ENCODE measurements around the gene EFHC1. TPM values are rescaled to one million over a fixed set of nuclear protein-coding genes. Genes with fewer than 3 reads are reported as not detected.

EFHC1 gene
- total and polyA plus RNA-seq, 2 experiments from 2014 or later = 17.4 to 18.3 TPM

- no peaks in the 10 kb centered on the region for H3K9me2 ChIP-seq (replicated peaks; ENCODE audit: insufficient read depth)
- H3K4me3 ChIP-seq = no peak overlapping the region
- no peaks in the 10 kb centered on the region for H3K9me3 ChIP-seq (ENCODE audit: low read depth)
- H3K4me1 ChIP-seq (ENCODE audit: insufficient read depth) = peaks cover 71% of the 10 kb centered on the region
- H4K20me1 ChIP-seq (ENCODE audit: insufficient read depth, poor library complexity, severe bottlenecking) = peaks cover 11% of the 10 kb centered on the region
- no peaks in the 10 kb centered on the region for H3K27me3 ChIP-seq
- WGBS (ENCODE audit: low lambda C conversion rate, missing lambda C conversion rate) = 51% methylated on average over 8 of the region's 8 CpGs
- TF ChIP-seq CTCF (IDR thresholded peaks at IDR 0.05; ENCODE audit: poor library complexity) (no peak), EZH2phosphoT487 (IDR thresholded peaks at IDR 0.05; ENCODE audit: low read depth, severe bottlenecking, unreplicated experiment) (no peak), EZH2 (IDR thresholded peaks at IDR 0.05; ENCODE audit: borderline replicate concordance) (no peak)
- H3K27ac ChIP-seq = peak overlapping the region; percentile 55
- no peaks in the 10 kb centered on the region for H3K36me3 ChIP-seq (replicated peaks; ENCODE audit: insufficient read depth, low read depth)
- H3K4me2 ChIP-seq = peak overlapping the region; percentile 47
- H3K79me2 ChIP-seq = peaks cover 97% of the 10 kb centered on the region
- H2AFZ ChIP-seq = no peak overlapping the region
- peak; percentile 55 for DNase-seq (ENCODE audit: low spot score)
Measured at GRCh38 chr6:52570291-52570700, 150.2 kb downstream of the EFHC1 start.

- no peaks in the 10 kb centered on the region for H3K9me2 ChIP-seq (replicated peaks; ENCODE audit: insufficient read depth)
- 21% methylated on average over 10 of the region's 10 CpGs for WGBS (ENCODE audit: low lambda C conversion rate, missing lambda C conversion rate)
- H3K79me2 ChIP-seq = peaks cover 97% of the 10 kb centered on the region
- TF ChIP-seq CTCF (IDR thresholded peaks at IDR 0.05; ENCODE audit: poor library complexity) (no peak), EZH2 (IDR thresholded peaks at IDR 0.05; ENCODE audit: borderline replicate concordance) (no peak), EZH2phosphoT487 (IDR thresholded peaks at IDR 0.05; ENCODE audit: low read depth, severe bottlenecking, unreplicated experiment) (no peak)
- no peaks in the 10 kb centered on the region for H3K27me3 ChIP-seq
- peaks cover 11% of the 10 kb centered on the region for H4K20me1 ChIP-seq (ENCODE audit: insufficient read depth, poor library complexity, severe bottlenecking)
- DNase-seq (ENCODE audit: low spot score) = peak; percentile 36
- no peaks in the 10 kb centered on the region for H3K9me3 ChIP-seq (ENCODE audit: low read depth)
- no peak overlapping the region for H2AFZ ChIP-seq
- H3K4me3 ChIP-seq = no peak overlapping the region
- H3K4me2 ChIP-seq = peak overlapping the region; percentile 47
- H3K36me3 ChIP-seq (replicated peaks; ENCODE audit: insufficient read depth, low read depth) = no peaks in the 10 kb centered on the region
- peaks cover 66% of the 10 kb centered on the region for H3K4me1 ChIP-seq (ENCODE audit: insufficient read depth)
- peak overlapping the region; percentile 55 for H3K27ac ChIP-seq
Measured at GRCh38 chr6:52571099-52571755, 151.1 kb downstream of the EFHC1 start.

GRCh38 chr6:52572536-52572935 is 152.4 kb downstream of the EFHC1 start:
- Histone ChIP-seq H3K79me2 (peaks cover 91% of the 10 kb centered on the region), H3K9me2 (replicated peaks; ENCODE audit: insufficient read depth) (no peaks in the 10 kb centered on the region), H3K36me3 (replicated peaks; ENCODE audit: insufficient read depth, low read depth) (no peaks in the 10 kb centered on the region), H2AFZ (no peak overlapping the region), H4K20me1 (ENCODE audit: insufficient read depth, poor library complexity, severe bottlenecking) (peaks cover 11% of the 10 kb centered on the region), H3K4me1 (ENCODE audit: insufficient read depth) (peaks cover 60% of the 10 kb centered on the region), H3K4me2 (peak overlapping the region; percentile 87), H3K4me3 (no peak overlapping the region), H3K27me3 (no peaks in the 10 kb centered on the region), H3K27ac (peak overlapping the region; percentile 44), H3K9me3 (ENCODE audit: low read depth) (no peaks in the 10 kb centered on the region)
- 89% methylated on average over 4 of the region's 4 CpGs for WGBS (ENCODE audit: low lambda C conversion rate, missing lambda C conversion rate)
- no peak for DNase-seq (ENCODE audit: low spot score)
- TF ChIP-seq CTCF (IDR thresholded peaks at IDR 0.05; ENCODE audit: poor library complexity) (no peak), EZH2 (IDR thresholded peaks at IDR 0.05; ENCODE audit: borderline replicate concordance) (no peak), EZH2phosphoT487 (IDR thresholded peaks at IDR 0.05; ENCODE audit: low read depth, severe bottlenecking, unreplicated experiment) (no peak)
